Keratinocyte (primary cell): ENCODE results near the gene BMP7. TPM values are rescaled to one million over a fixed set of nuclear protein-coding genes. Genes with fewer than 3 reads are reported as not detected.

Source experiments
- DNase-seq: peaks from one replicate; pipeline ENCODE4 v3.0.0-alpha.2; 2011; ENCODE audit warnings: low read depth, missing footprints, low spot score
- FAIRE-seq: peaks from 2 replicates; lab custom pipeline; 2011; peaks lifted over from hg19 to GRCh38; lab: Jason Lieb, UNC
- H2AFZ ChIP-seq: 2 replicates; pipeline ENCODE4 v1.6.0; 2012; ENCODE audit warnings: low read length, control low read depth, inconsistent platforms; ENCODE audit not compliant: control insufficient read depth
- H3K27ac ChIP-seq: 2 replicates; pipeline ENCODE4 v1.5.1; 2011; ENCODE audit warnings: low read length; ENCODE audit not compliant: control insufficient read depth, insufficient read depth
- H3K27me3 ChIP-seq: 3 replicates; pipeline ENCODE4 v1.6.0; 2011; ENCODE audit warnings: low read length; ENCODE audit not compliant: control insufficient read depth, insufficient read depth; ENCODE audit errors: extremely low read depth
- H3K36me3 ChIP-seq, 2 experiments: 2 replicates in 1 of 2; 3 replicates in 1 of 2; pipeline ENCODE4 v1.5.1; 2011; ENCODE audit warnings: low read length in 2 of 2, mild to moderate bottlenecking in 1 of 2; ENCODE audit not compliant: control insufficient read depth in 2 of 2, insufficient read depth in 2 of 2; ENCODE audit errors: extremely low read depth in 1 of 2
- H3K4me1 ChIP-seq: 3 replicates; pipeline ENCODE4 v1.5.1; 2011; ENCODE audit warnings: low read length; ENCODE audit not compliant: control insufficient read depth, insufficient read depth; ENCODE audit errors: extremely low read depth
- H3K4me2 ChIP-seq: 3 replicates; pipeline ENCODE4 v1.6.0; 2011; ENCODE audit warnings: low read depth, low read length; ENCODE audit not compliant: control insufficient read depth, insufficient read depth; ENCODE audit errors: extremely low read depth
- H3K4me3 ChIP-seq, 3 experiments: fragments of 200-600 bp in 1 of 3; sonication (generic) in 1 of 3; 2 replicates in 2 of 3; 3 replicates in 1 of 3; pipeline ENCODE4 v1.5.1; 2011 to 2016; ENCODE audit warnings: low read length in 3 of 3, mild to moderate bottlenecking in 3 of 3, control low read depth in 2 of 3, inconsistent platforms in 1 of 3, low read depth in 1 of 3, mixed read lengths in 1 of 3, mixed run types in 1 of 3, moderate library complexity in 1 of 3; ENCODE audit not compliant: control insufficient read depth in 2 of 3, insufficient read depth in 2 of 3; ENCODE audit errors: extremely low read depth in 1 of 3
- H3K79me2 ChIP-seq: 2 replicates; pipeline ENCODE4 v1.6.0; 2012; ENCODE audit warnings: low read length; ENCODE audit not compliant: control insufficient read depth, insufficient read depth
- H3K9ac ChIP-seq: 3 replicates; pipeline ENCODE4 v1.6.0; 2011; ENCODE audit warnings: low read length; ENCODE audit not compliant: control insufficient read depth, insufficient read depth; ENCODE audit errors: extremely low read depth
- H3K9me1 ChIP-seq: 3 replicates; pipeline ENCODE4 v1.6.0; 2011; ENCODE audit warnings: low read length; ENCODE audit not compliant: control insufficient read depth, insufficient read depth; ENCODE audit errors: extremely low read depth
- H3K9me3 ChIP-seq: 2 replicates; pipeline ENCODE4 v1.5.1; 2012; ENCODE audit warnings: low read depth, low read length; ENCODE audit not compliant: control insufficient read depth
- H4K20me1 ChIP-seq: 3 replicates; pipeline ENCODE4 v1.6.0; 2011; ENCODE audit warnings: low read length; ENCODE audit not compliant: control insufficient read depth, insufficient read depth; ENCODE audit errors: extremely low read depth
- EZH2 ChIP-seq: IDR thresholded peaks from one replicate; pipeline ENCODE4 v1.6.1; 2012; ENCODE audit warnings: inconsistent platforms, mild to moderate bottlenecking, low read length, moderate library complexity
- dilution Hi-C: fragments of 300-500 bp; cut with MboI; formaldehyde crosslinking; loops from one replicate; pipeline ENCODE4 v1.7.0; 2020; ENCODE audit warnings: low sequenced_read_pairs; ENCODE audit not compliant: extremely low pct_ligation_motif_present
- polyA plus RNA-seq, 5 experiments: library from polyadenylated mRNA; depleted of rRNA in 3 of 5; stranded (reverse) in 3 of 5; stranded (forward) in 1 of 5; unstranded in 1 of 5; fragments of >200 nt; gene quantifications; 1 replicate in 1 of 5; 2 replicates in 3 of 5; 3 replicates in 1 of 5; pipeline versions ENCODE4 v1.2.1 to v1.2.3, GENCODE V29; 2011 to 2012; ENCODE audit warnings: missing spikeins in 2 of 5, low read depth in 1 of 5, low replicate concordance in 1 of 5
- TF ChIP-seq, protein P1 (sequence below), 3 experiments: IDR thresholded peaks in 1 of 3; conservative IDR thresholded peaks in 1 of 3; optimal IDR thresholded peaks in 1 of 3; 2 replicates in 2 of 3; 3 replicates in 1 of 3; pipeline versions ENCODE3 to v1.5.1; 2011; ENCODE audit warnings: low read length in 3 of 3, mild to moderate bottlenecking in 3 of 3, moderate library complexity in 2 of 3, control low read depth in 1 of 3, inconsistent platforms in 1 of 3; ENCODE audit not compliant: insufficient read depth in 2 of 3; ENCODE audit errors: extremely low read depth in 1 of 3

BMP7 gene
- polyA plus RNA-seq, 1 donor (not counting 4 experiments of a cell fraction or from before 2014, with no cell fraction given): 0.29 TPM

DNA sequence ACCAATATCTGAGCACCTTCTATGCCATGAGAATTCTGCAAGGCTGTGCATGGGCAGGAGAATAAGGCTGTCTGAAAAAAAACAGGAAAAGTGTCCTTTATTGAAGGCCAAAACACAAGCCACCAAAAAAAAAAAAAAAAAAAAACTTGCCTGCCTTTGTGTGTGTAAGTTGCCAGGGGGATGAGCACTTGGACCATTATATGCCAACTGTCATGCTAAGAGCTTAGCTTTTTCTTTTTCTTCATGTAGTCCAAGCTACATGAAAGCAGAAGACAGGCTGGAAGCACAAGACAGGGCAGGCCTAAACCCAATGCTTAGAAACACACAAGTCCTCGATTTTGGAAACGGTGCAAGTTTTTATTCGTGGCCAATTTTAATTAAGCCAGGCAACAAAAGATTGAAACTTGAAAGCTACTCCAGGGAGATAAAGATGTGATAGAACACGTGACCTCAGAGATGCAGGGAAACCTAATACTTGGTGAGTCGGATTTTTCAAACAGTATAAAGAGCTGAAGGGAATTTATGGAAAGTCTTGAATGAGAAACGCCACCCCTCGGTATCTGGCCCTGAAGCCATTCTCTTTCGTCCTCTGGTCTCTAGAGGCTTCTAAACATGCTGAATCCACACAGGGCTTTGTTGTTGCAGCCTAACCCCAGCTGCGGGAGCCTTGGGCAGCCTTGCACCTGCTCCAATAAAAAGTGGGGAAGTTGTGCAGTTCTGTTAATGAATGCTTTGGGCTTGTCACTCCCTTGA, 8.6 kb downstream of the BMP7 start:
- no peak overlapping the region for H3K4me2 ChIP-seq
- no peak for FAIRE-seq
- H3K79me2 ChIP-seq: no peaks in the 10 kb centered on the region
- H3K4me1 ChIP-seq: peaks cover 1% of the 10 kb centered on the region
- H3K9ac ChIP-seq: no peak overlapping the region
- no peak overlapping the region for H2AFZ ChIP-seq
- H3K27me3 ChIP-seq: peaks cover 61% of the 10 kb centered on the region
- H3K4me3 ChIP-seq: no peak overlapping the region
- no peaks in the 10 kb centered on the region for H3K9me3 ChIP-seq
- no peak overlapping the region for H3K27ac ChIP-seq
- DNase-seq: no peak
- dilution Hi-C loops: no loop called here
- peak; percentile 42 for TF ChIP-seq EZH2
- TF ChIP-seq, protein P1, sequence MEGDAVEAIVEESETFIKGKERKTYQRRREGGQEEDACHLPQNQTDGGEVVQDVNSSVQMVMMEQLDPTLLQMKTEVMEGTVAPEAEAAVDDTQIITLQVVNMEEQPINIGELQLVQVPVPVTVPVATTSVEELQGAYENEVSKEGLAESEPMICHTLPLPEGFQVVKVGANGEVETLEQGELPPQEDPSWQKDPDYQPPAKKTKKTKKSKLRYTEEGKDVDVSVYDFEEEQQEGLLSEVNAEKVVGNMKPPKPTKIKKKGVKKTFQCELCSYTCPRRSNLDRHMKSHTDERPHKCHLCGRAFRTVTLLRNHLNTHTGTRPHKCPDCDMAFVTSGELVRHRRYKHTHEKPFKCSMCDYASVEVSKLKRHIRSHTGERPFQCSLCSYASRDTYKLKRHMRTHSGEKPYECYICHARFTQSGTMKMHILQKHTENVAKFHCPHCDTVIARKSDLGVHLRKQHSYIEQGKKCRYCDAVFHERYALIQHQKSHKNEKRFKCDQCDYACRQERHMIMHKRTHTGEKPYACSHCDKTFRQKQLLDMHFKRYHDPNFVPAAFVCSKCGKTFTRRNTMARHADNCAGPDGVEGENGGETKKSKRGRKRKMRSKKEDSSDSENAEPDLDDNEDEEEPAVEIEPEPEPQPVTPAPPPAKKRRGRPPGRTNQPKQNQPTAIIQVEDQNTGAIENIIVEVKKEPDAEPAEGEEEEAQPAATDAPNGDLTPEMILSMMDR (optimal IDR thresholded peaks at IDR 0.05 in 1 of 3, IDR thresholded peaks at IDR 0.05 in 1 of 3, conservative IDR thresholded peaks at IDR 0.05 in 1 of 3; ENCODE audit: extremely low read depth in 1 of 3, insufficient read depth in 2 of 3, low read length in 3 of 3): no peak
- no peaks in the 10 kb centered on the region for H3K9me1 ChIP-seq
- H4K20me1 ChIP-seq: no peaks in the 10 kb centered on the region
- H3K36me3 ChIP-seq: no peaks in the 10 kb centered on the region

DNA sequence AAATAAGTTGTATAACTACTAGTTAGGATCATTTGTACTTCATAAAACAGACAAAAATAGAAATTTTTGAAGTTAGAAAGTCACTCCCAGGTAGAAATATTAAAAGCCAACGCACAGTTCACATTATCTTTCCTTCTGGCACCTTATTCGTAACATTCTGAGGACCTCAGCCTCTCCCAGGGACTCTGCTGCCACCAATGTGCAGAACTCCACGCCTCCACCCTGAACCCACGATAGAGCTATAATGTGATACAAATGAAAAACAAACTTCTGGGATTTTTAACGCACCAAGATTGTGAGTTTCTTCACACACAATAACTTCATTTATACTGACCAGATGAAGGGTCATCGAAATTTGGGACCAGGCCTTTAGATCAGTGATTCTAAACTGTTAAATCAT, 9.5 kb downstream of the BMP7 start:
- DNase-seq (no peak), FAIRE-seq (no peak)
- no peak overlapping the region for H3K27ac ChIP-seq
- no peaks in the 10 kb centered on the region for H3K9me3 ChIP-seq
- no peaks in the 10 kb centered on the region for H4K20me1 ChIP-seq
- no peaks in the 10 kb centered on the region for H3K9me1 ChIP-seq
- H3K36me3 ChIP-seq: no peaks in the 10 kb centered on the region
- no peaks in the 10 kb centered on the region for H3K79me2 ChIP-seq
- no peak overlapping the region for H2AFZ ChIP-seq
- H3K4me1 ChIP-seq: no peaks in the 10 kb centered on the region
- H3K27me3 ChIP-seq: peaks cover 58% of the 10 kb centered on the region
- no peak for TF ChIP-seq EZH2
- TF ChIP-seq, protein P1 (optimal IDR thresholded peaks at IDR 0.05 in 1 of 3, IDR thresholded peaks at IDR 0.05 in 1 of 3, conservative IDR thresholded peaks at IDR 0.05 in 1 of 3; ENCODE audit: extremely low read depth in 1 of 3, insufficient read depth in 2 of 3, low read length in 3 of 3): no peak
- dilution Hi-C loops: no loop called here
- H3K4me3 ChIP-seq: no peak overlapping the region
- H3K9ac ChIP-seq: no peak overlapping the region
- H3K4me2 ChIP-seq: no peak overlapping the region
